Right lobe of liver (tissue), 4 donors: ENCODE measurements around the gene HDHD3.
"Not testable (repeated sequence)": the region's sequence is repeated elsewhere in the genome, so short reads cannot be mapped to it uniquely, and the experiment has no call there.

Source experiments
- POLR2A ChIP-seq: fragments of 450-650 bp; IDR thresholded peaks from one replicate; pipeline ENCODE4 v1.6.1; 2017; ENCODE audit warnings: antibody characterized with exemption, mild to moderate bottlenecking
- TF ChIP-seq, protein P1 (sequence below), 4 donors: fragments of 200-600 bp in 3 of 4; fragments of 450-650 bp in 1 of 4; IDR thresholded peaks; one replicate each; pipeline versions ENCODE4 v1.5.1 to v1.8.0; 2016 to 2022; ENCODE audit warnings: antibody characterized with exemption in 4 of 4, mild to moderate bottlenecking in 2 of 4
- donor health status: DM: no; HTN: no; CAD: no.
- donor health status: DM: no; HTN: no; CAD: no.
- donor health status: DM: no; HTN: yes; CAD: no.

DNA sequence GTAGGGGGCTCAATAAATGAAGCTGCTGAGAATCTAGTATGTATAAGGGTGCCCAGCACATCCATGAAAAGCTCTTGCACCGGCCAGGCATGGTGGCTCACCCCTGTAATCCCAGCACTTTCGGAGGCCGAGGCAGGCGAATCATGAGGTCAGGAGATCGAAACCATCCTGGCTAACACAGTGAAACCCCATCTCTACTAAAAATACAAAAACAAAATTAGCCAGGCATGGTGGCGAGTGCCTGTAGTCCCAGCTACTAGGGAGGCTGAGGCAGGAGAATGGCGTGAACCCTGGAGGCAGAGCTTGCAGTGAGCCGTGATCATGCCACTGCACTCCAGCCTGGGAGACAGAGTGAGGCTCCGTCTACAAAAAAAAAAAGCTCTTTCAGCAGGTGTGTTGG is 29.6 kb upstream of the HDHD3 start:
- not testable (repeated sequence) for TF ChIP-seq POLR2A
- TF ChIP-seq, protein P1, sequence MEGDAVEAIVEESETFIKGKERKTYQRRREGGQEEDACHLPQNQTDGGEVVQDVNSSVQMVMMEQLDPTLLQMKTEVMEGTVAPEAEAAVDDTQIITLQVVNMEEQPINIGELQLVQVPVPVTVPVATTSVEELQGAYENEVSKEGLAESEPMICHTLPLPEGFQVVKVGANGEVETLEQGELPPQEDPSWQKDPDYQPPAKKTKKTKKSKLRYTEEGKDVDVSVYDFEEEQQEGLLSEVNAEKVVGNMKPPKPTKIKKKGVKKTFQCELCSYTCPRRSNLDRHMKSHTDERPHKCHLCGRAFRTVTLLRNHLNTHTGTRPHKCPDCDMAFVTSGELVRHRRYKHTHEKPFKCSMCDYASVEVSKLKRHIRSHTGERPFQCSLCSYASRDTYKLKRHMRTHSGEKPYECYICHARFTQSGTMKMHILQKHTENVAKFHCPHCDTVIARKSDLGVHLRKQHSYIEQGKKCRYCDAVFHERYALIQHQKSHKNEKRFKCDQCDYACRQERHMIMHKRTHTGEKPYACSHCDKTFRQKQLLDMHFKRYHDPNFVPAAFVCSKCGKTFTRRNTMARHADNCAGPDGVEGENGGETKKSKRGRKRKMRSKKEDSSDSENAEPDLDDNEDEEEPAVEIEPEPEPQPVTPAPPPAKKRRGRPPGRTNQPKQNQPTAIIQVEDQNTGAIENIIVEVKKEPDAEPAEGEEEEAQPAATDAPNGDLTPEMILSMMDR (IDR thresholded peaks at IDR 0.05) = not testable (repeated sequence)
